Endothelial cell of umbilical vein (primary cell): ENCODE data around the gene RALA.

Experiments used
- CTCF ChIP-seq, 2 donors: IDR thresholded peaks; 1 replicate in 1 of 2; 2 replicates in 1 of 2; pipeline ENCODE4 v1.5.1; 2011; ENCODE audit warnings: low read length in 2 of 2, mild to moderate bottlenecking in 2 of 2, moderate library complexity in 2 of 2, control low read depth in 1 of 2, inconsistent platforms in 1 of 2, low read depth in 1 of 2; ENCODE audit not compliant: insufficient read depth in 1 of 2; ENCODE audit errors: extremely low read depth in 1 of 2
- MAX ChIP-seq: IDR thresholded peaks from 2 replicates; pipeline ENCODE4 v1.6.1; 2011; ENCODE audit not compliant: insufficient read depth, insufficient read length
- POLR2A ChIP-seq: IDR thresholded peaks from 2 replicates; pipeline ENCODE4 v1.6.1; 2012; ENCODE audit warnings: low read depth, mild to moderate bottlenecking, control low read depth, low read length

- TF ChIP-seq MAX (no peak), CTCF (IDR thresholded peaks at IDR 0.05; ENCODE audit: extremely low read depth in 1 of 2, insufficient read depth in 1 of 2, low read depth in 1 of 2, low read length in 2 of 2) (no peak), POLR2A (no peak)
These were observed 58.6 kb downstream of the RALA start for GRCh38 chr7:39681887-39682441.
